Hematopoietic multipotent progenitor cell (in vitro differentiated cells): ENCODE data around the gene DLX3. TPM values are rescaled to one million over a fixed set of nuclear protein-coding genes. Genes with fewer than 3 reads are reported as not detected.
A peak's percentile ranks its signal among the peaks of the same experiment; 100 is the strongest.

Experiments
- DNase-seq, 3 donors: peaks; one replicate each; pipeline ENCODE4 v3.0.0-alpha.2; 2011 to 2015; ENCODE audit warnings: low read depth in 2 of 3, low spot score in 2 of 3
- total RNA-seq: library from RNA; depleted of rRNA; stranded (reverse); fragments of >200 nt; gene quantifications from one replicate; pipeline ENCODE4 v1.2.3, GENCODE V29; 2012

The DLX3 gene
- total RNA-seq, 1 donor = not detected

DNA sequence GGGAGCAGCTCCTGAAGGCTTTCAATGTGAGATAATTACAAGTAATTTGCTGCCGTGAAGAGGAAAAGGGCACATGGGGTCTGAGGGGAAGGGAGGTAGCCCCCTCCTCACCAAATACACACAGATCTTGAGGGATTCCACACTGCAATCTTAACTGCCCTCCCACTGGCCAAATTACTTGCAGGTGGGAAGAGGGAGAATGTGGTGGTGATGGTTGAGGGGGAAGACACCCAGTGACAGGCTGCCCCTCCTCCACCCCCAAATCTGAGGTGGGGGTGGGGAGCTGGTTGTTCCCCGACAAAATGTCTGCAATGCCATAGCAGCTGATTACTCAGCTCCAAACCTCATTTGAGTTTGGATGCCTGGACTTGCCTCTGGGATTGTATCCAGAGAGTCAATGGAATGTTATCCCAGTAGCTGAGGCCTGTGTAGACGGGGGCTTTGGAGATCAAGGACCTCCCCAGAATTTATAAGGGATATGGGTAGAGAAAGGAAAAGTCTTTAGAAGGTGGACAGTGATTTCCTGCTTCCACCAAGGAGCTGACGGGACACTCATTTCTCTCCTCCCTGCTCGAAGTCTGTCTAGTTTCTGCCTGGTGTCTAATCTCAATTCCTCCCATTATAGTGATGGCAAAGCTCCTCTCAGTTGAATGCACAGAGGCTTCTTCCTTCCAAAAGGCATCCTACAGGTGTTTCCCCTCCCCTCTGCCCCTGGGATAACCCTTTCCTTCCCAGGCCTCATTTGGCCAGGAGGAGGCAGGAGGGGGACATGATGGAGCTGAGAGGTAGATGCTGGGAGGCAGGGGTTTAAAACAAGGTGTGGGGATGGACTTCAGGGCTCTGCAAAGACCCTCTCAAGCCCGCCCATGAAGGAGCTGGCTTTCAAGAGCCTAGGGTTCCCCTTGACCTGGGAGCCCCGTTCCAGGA is 17.3 kb downstream of the DLX3 start:
- no peak for DNase-seq

DNA sequence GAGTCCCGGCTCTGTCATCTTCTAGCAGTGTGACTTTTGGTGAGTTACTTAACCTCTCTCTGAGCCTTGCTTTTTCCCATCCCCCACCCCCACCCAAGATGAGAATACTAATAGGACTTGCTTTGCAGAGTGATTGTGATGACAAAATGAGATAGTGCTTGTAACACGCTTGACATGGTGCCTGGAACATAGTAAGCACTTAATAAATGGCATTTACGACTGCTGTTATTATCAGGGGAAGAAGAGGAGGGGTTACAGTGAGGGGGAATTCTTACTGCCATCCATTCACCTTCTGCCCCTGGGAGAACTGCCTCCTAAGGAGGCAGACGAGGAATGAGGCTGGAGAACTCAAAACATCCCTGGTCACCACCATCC is 18.2 kb downstream of the DLX3 start:
- DNase-seq = no peak

DNA sequence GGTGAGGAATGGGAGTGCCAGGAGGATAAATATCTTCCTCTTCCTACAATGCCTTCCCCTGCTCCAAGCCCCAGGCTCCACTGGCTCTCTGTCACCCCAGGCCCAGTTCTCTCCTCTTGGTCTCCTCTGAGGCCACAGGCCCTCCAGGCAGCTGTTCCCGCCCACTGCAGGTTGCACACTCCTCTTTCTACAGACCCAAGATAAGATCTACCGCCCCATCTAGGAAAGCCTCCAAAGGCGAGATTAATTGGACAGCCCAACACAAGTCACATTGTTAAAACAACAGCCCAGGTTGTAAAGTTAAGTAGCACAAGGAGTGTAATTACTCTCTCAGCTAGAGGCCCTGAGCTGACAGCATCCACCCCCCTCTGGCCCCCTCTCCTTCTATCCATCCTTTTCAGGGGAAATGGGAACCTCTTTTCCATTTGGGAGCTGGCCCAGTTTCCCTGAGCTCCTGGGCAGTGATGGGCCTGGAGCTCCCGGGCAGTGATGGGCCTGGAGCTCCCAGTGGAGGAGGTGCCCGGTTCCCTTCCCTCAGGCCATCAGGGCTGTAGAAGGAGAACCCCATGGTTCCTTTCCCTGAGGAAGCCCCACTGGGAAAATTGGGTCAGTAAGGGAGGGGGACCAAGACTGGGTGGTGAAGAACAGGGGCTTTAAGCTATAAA is 18.7 kb downstream of the DLX3 start:
- DNase-seq = no peak

DNA sequence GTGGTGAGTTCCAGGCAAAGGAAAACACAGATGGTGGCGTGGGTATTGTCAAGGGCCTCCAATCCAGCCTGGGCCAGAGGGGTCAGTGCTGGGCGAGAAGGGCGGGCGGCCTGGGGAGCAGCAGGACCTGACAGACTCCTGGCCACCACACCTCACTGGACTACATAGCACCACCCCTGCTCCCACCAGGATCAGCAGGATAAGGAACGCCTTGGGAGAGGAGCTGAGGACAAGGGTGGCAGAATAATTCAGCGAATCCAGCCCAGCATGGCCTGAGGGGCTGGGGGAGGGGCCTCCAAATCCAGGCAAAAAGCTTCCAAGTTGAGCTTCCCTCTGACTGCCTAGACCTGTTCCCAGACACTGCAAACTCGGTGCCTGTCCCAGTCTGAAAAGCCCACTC is 19.5 kb downstream of the DLX3 start:
- DNase-seq = no peak

DNA sequence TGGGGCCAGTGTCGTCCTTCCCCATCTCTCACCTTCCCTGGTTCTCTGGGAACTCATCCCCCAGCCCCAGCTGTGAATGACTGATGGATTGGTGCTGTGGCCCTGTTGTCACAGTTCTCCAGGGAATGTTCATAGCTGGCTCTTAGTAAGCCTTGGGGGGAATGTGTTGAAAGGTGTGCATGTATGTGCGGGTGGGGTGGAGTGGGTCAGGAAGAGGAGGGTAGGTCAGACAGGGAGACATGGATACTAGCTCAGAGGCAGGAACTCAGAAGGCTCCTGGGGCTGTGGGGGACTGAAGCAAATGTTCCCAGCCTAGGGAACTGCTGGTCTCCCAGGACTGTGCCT is 21.8 kb downstream of the DLX3 start:
- DNase-seq = no peak

DNA sequence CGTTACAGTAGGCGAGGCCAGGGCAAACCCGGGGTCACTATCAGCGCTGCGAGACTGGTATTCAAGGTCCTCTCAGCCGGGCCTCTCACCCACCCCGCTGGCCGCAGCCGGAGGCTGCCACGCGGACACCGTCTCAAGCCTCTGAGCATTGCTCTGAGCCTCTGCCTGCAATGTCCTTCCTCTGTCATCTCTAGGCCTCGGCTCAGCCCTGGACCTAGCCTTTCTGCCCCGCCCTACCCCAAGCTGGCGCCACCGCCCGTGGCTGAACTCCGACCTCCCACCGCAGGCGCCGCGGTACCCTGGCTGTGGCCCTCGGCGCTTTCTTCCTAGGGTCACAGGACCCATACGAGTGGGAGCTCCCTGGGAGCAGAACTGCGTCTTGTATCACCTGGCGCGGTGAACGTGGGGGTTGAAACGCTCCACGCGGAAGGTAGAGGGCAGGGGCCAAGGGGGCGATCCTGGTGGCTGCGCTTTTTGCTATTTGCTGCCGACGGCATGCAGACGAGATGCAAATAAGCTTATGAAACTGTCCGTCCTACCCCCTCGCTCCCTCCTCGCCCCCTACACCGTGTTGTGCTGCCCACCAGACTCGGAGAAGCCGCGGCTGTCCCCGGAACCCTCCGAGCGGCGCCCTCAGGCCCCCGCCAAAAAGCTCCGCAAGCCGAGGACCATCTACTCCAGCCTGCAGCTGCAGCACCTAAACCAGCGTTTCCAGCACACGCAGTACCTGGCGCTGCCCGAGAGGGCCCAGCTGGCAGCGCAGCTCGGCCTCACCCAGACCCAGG is 22.3 kb downstream of the DLX3 start:
- DNase-seq = no peak

DNA sequence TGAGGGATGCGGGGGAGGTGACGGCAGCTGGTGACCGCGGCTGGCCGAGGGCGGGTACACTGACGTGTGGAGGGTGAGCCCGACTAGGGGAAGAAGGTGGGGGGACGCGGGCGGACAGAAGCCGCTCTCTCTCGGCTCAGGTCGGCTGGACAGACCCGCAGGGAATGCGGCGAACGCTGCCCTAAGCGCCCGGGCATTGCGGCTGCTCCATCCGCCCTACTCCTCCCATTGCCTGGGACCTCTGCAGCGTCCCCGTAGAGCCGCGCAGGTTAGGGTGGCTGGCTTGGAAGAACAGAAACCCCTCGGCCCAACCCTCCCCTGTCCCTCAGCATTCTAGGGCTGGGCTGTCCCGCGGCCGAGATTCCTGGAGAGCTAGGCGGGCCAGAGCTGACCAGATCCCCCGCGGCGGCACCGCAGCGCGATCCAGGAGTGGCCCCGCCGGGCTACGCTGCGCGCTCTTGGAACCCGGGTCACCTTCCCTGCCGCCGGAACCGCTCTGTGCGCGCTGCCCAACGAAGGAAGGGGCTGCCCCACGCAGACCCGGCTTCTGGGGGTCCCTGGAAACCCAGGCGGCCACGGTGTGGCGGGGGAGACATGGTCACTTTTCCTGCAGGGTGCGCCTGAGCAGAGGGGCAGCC is 23.1 kb downstream of the DLX3 start:
- DNase-seq = no peak

DNA sequence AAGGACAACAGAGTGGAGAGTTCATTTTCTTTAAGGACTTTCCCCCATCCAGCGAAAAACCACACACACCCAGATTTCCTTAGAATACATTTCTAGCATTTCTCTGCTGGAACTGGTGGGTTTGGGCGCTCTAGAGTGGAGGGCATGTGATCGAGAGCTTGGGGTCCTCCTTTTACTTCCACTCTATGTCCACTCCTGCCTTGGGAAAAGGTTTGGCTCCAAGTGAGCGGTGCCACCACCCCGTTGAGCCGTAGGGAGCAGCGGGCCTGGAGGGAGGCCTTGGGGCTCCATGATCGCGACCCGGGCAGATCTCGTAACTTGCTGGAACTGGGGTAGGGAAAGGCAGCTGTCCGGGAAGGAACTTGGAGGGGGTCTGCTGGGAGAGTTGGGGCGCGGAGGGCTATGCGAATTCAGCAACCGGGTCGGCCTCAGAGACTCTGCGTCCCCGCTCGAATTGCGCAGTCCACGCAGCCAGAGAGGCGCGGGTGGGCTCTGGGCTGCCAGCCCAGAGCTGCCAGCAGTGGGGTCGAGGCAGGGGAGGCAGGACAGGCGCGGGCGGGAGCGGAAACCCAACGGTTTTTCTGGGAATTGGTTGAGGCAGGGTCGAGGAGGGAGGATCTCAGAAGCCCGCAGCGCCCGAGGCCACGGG is 23.7 kb downstream of the DLX3 start:
- DNase-seq = no peak

DNA sequence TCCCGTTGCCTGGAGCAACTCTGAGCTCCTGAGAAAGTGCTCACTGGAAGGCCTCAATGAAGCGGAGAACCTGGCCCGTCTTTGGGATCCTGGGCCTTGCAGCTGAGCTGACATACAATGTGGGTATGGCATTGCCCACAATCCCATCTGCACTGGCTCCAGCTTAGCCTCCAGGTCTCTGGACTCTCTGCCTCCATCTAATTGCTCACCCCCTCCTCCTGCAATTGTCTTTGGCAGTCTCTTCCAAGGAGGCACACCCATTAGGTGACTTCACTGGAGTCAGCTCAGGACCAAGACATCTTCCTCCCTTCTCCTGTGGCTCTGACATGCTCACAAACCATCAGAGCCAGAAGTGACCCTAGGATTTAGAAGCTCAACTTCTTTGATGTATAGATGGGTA is 24.5 kb downstream of the DLX3 start:
- DNase-seq = no peak

DNA sequence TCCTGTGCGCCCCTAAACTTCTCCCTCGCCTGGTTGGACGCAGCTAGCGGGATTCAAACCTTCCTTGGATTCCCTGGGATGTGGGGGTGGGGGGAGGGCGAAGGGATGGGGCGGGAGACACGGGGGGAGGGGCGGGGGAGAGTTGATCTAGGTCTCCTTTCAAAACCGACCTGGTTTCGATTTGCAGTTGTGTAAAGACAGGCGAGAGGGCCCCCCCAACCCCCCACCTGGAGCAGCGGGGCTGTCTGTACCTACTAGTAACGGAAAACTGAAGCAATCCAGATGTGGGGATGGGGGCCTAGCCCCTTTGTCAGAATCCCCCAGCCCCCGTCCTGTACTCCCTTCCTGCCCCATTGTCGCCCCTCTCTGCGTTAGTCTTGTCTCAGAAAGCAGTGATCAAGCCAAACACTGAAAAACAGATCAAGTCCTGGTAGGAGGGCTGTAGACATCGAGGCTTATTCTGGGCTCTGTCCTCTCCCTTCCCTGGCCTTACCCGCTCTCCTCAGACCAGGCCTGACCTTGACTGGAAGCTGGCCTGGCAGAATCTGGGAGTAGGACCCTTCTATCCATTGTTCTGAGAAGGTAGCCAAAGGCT is 25.1 kb downstream of the DLX3 start:
- peak in 1 of 3 donors; percentile 19 for DNase-seq

DNA sequence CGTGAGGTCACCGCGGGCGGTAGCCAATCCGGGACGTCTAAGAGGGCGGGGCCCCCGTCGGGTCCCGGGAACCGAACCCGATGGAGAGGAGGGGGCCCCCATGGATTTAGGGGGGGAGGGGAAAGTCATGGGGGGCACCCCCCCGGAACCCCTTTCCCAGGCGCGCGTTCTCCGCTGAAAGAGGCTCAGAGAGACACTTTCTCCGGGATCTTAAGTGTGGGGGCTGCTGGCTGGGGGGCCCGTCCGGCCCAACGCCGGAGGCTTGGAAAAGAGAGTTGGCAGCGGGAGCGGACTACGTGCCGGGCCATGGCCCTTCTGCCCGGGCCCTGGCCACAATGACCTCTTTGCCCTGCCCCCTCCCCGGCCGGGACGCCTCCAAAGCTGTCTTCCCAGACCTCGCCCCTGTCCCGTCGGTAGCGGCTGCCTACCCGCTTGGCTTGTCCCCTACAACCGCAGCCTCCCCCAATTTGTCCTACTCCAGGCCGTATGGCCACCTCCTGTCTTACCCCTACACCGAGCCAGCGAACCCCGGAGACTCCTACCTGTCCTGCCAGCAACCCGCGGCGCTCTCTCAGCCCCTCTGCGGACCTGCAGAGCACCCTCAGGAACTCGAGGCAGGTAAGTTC is 25.8 kb downstream of the DLX3 start, which contains the start of gene DLX4:
TSS of gene DLX4 (plus strand) at position 57 of the 626 bp plus-strand sequence. CDS start at position 336, 279 bp downstream.
- DNase-seq = no peak

DNA sequence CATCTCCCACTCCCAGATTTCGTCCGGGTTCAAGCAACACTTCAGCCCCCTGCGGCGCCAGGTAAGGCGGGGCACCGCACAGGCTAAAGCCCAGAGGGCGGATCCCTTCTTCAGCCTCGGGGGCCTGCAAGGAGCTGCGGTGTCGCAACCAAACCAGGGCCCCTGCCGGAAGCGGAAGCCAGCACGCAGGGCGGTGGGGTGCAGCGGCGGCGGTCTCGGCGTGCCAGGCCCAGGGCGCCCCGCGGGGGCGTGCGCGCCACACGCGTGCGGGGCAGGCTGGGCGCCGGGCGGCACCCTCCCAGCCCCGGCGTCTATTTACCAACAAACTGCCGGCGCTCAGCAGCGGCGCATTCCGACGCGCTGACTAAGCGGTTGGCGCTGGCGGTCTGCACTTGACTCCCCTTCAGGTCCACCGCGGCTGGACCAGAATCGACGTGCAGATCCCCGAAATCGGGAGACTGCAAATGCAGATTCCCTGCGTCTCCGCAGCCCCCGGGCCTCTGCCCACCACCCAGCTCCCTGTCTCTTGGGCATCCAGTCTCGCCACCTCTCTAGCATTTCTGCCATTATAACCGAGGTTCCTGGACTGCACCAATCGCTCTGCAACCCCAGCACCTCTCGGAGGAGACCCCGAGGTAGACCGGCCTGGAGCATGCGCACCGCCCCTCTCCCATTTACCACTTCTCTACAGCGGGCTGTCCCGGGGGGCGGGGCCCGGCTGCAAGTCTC is 26.5 kb downstream of the DLX3 start:
- peak; percentile 36 to 77 (median 69) for DNase-seq

DNA sequence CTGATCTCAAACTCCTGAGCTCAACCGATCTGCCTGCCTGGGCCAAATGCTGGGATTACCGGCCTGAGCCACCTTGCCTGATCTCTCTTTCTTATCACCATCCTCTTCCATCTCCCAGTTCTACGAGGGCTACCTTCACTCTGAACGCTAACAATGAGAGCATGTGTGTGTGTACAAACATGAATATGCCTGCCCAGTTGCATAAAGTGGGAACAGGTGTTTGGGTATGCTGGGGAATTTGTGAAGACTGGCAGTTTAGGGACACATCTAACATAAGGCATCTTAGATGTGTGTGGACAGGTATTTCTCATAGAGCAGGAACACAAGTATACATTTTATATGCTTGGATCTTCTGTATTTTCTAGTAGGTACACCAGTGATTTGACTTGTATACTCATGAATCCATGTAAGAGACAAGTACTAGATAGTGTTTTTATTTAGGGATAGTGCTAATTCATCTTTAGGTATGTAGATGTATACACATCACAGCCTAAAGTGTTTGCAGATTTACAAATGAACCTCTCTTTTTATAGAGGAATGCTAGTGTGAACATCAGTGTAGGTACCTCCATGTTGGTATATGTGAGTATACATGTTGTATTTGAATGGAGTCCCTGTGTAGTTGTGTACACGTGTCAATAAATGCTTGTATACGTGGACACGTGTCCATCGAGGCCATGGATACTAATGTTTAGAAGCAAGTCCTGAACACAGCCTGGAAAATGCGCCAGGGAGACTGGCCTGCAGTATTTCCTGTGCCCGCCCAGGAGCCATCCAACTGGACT is 27.2 kb downstream of the DLX3 start:
- no peak for DNase-seq

DNA sequence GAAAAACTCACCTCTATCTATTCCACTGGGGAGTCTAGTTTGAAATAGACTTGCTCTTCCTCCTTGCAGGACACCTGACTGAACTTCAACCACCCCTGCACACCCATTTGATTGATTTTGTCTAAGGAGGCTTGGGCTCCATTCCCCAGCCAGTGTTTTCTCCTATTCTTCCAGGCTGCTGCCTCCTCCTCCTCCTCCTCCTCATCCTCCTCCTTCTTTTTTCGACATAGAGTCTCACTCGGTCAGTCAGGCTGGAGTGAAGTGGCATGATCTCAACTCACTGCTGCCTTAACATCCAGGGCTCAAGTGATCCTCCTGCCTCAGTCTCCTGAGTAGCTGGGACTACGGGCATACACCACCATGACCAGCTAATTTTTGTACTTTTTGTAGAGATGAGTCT is 27.8 kb downstream of the DLX3 start:
- no peak for DNase-seq

DNA sequence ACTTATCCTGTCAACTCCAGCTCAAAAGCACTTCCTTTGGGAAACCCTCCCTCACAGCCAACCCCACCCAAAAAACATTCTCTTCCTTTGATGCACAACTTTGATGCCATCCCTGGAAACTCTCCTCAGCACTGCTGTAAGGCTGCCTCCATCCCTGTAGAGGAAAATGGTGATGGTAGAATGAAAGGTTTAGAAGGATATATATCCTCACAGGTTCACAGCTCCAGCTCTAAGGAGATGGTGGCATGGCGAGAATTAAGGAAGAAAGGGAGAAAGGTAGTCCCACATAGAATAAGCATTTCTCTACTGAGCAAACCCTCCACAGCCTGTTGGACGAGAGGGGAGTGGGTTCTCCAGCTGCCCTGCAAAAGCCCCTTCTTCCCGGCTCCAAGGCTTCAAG is 28.3 kb downstream of the DLX3 start:
- DNase-seq = no peak

DNA sequence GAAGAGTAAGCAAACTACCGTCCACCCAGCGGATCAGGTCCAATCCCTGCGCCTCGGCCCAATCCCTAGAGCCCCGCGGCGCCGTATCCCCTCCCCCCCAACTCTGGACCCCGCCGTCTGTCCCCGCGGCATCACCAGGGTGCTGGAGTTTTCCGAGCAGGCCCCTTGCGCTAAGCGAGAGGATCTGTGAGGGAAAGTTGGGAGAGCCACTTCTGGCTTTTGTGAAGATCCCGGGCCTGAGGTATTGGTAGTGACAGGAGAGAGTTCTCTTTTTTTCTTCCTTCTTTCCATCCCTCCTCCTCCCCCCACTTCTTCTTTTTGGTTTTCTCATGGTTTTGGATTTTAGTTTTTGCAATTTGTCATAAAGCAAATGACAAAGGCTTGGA is 29.5 kb downstream of the DLX3 start:
- no peak for DNase-seq

DNA sequence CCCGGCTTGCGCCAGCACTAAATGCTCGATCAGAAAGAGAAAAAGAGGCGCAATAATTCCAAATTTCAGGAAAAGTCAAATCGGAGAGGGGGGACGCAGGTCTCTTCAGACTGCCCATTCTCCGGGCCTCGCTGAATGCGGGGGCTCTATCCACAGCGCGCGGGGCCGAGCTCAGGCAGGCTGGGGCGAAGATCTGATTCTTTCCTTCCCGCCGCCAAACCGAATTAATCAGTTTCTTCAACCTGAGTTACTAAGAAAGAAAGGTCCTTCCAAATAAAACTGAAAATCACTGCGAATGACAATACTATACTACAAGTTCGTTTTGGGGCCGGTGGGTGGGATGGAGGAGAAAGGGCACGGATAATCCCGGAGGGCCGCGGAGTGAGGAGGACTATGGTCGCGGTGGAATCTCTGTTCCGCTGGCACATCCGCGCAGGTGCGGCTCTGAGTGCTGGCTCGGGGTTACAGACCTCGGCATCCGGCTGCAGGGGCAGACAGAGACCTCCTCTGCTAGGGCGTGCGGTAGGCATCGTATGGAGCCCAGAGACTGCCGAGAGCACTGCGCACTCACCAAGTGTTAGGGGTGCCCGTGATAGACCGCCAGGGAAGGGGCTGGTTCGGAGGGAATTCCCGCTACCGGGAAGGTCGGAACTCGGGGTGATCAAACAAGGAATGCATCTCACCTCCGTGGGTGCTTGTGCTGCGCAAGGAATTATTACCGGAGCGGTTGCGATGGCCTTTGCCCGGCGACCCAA is 30.1 kb downstream of the DLX3 start:
- DNase-seq = no peak
